D721Med (cell line): ENCODE results near the gene HOXA9.

ENCODE experiments used
- DNase-seq: peaks from one replicate; pipeline ENCODE4 v3.0.0; 2011; ENCODE audit warnings: low spot score; ENCODE audit not compliant: insufficient read length
- FAIRE-seq: peaks from 2 replicates; lab custom pipeline; 2011; peaks lifted over from hg19 to GRCh38; lab: Jason Lieb, UNC
- CTCF ChIP-seq: IDR thresholded peaks from 2 replicates; pipeline ENCODE4 v1.5.1; 2012; ENCODE audit warnings: mild to moderate bottlenecking, control low read depth; ENCODE audit not compliant: insufficient read depth; ENCODE audit errors: missing control alignments

The HOXA9 gene

DNA sequence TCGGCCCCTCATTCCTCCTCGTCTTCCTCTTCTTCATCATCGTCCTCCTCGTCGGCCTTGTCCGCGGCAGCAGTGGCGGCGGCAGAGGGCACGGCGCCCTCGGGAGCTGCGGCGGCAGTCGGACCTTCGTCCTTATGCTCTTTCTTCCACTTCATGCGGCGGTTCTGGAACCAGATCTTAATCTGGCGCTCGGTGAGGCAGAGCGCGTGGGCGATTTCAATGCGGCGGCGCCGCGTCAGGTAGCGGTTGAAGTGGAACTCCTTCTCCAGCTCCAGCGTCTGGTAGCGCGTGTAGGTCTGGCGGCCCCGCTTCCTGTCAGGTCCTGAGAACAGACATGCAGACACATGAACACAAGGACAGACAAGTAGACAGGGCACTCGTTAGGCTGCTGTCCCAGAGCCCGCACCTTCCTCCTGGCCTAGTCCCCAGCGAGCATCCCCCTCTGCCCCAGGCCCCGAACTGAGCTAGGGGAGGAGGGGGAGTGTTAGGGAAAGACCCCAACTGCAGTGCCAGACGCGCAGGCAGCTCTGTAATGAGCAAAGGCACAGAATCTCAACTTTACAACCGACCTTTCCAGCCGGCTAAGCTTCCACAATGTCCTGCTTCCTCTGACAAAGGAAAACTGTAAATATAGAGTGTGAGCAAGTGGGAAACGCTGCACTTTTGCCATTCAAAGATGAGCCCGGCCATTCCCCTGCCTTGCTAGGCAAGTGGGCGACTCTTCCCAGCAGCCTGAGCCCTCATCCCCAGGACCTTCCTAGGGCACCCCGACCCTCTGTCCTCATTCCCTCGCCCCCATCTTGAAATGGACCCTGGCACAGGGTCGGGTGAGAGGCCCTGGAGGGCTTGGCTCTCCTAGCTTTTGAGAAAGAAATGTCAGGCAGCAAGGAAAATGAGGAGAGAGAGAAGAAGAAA lies 10.2 kb downstream of the HOXA9 start:
- TF ChIP-seq CTCF: no peak
- DNase-seq (no peak), FAIRE-seq (no peak)

DNA sequence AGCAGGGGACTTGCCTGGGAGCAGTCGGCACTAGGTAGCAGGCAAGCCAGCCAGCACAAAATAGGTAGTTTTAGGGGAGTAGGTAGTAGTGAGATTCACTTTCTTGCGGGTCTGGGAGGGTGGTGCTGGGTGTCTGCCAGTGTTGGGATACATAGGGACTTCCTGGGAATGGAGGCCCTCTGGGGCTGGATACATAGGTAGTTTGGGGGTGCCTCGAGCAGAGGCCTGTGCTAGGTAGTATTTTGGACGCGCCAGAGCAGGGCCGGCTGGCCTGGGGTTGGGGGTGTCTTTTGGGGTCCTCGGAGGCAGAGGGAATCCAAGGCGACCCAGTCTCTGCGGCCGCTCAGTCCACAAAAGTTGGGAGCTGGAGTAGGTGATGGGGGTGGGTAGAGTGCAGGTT lies 11.0 kb downstream of the HOXA9 start:
- no peak for FAIRE-seq

GRCh38 chr7:27153526-27153925 lies 11.8 kb downstream of the HOXA9 start:
- no peak for FAIRE-seq
- no peak for DNase-seq
- TF ChIP-seq CTCF: no peak

More for the DNA sequence above, 11.0 kb downstream of the HOXA9 start:
- no peak for DNase-seq
- TF ChIP-seq CTCF: no peak

GRCh38 chr7:27152816-27153442 lies 12.4 kb downstream of the HOXA9 start:
- DNase-seq (no peak), FAIRE-seq (no peak)
- TF ChIP-seq CTCF: no peak

GRCh38 chr7:27151931-27152815 lies 13.2 kb downstream of the HOXA9 start, which contains the start of gene HOXA3:
TSS of gene HOXA3 (minus strand) at chr7:27152583. CDS start at chr7:27110640, 41,943 bp downstream.
- FAIRE-seq (no peak), DNase-seq (no peak)
- TF ChIP-seq CTCF: no peak

- FAIRE-seq (no peak), DNase-seq (no peak)
- no peak for TF ChIP-seq CTCF
These were observed 13.9 kb downstream of the HOXA9 start for GRCh38 chr7:27151341-27151930.
